Measurements from ENCODE around the gene ELFN2. TPM values are rescaled to one million over a fixed set of nuclear protein-coding genes. Genes with fewer than 3 reads are reported as not detected.
A peak's percentile ranks its signal among the peaks of the same experiment; 100 is the strongest.

Gene ELFN2
- total RNA-seq, 6 experiments from 2014 or later: 1.2 to 5.8 (median 1.4) TPM

GRCh38 chr22:37337204-37337943 is 89.9 kb downstream of the ELFN2 start:
- Mint-ChIP-seq H3K4me1 (ENCODE audit: low read depth) (peaks cover 38% of the 10 kb centered on the region), H3K4me3 (no peak overlapping the region), H3K9me3 (no peaks in the 10 kb centered on the region), H3K27me3 (ENCODE audit: insufficient read depth) (peaks cover 12% of the 10 kb centered on the region), H3K27ac (0 out of 2 replicates have a peak overlapping the region, but pooled peaks have one; percentile 15), H3K36me3 (ENCODE audit: low read depth) (no peaks in the 10 kb centered on the region)
- peak; percentile 34 for DNase-seq
- TF ChIP-seq CTCF (IDR thresholded peaks at IDR 0.05): no peak

- H3K4me1 Mint-ChIP-seq (ENCODE audit: low read depth): peaks cover 42% of the 10 kb centered on the region
- no peak for TF ChIP-seq CTCF (IDR thresholded peaks at IDR 0.05)
- H3K9me3 Mint-ChIP-seq: no peaks in the 10 kb centered on the region
- no peaks in the 10 kb centered on the region for H3K36me3 Mint-ChIP-seq (ENCODE audit: low read depth)
- peaks cover 12% of the 10 kb centered on the region for H3K27me3 Mint-ChIP-seq (ENCODE audit: insufficient read depth)
- no peak for DNase-seq
- H3K27ac Mint-ChIP-seq: no peak overlapping the region
- no peak overlapping the region for H3K4me3 Mint-ChIP-seq
Observed at GRCh38 chr22:37336579-37336978, 90.7 kb downstream of the ELFN2 start.

- Mint-ChIP-seq H3K27ac (no peak overlapping the region), H3K4me3 (no peak overlapping the region), H3K9me3 (no peaks in the 10 kb centered on the region), H3K4me1 (ENCODE audit: low read depth) (peaks cover 49% of the 10 kb centered on the region), H3K27me3 (ENCODE audit: insufficient read depth) (peaks cover 6% of the 10 kb centered on the region), H3K36me3 (ENCODE audit: low read depth) (no peaks in the 10 kb centered on the region)
- DNase-seq: no peak
- TF ChIP-seq CTCF (IDR thresholded peaks at IDR 0.05): no peak
Observed at GRCh38 chr22:37335806-37336199, 91.5 kb downstream of the ELFN2 start.

GRCh38 chr22:37334859-37335805 is 92.1 kb downstream of the ELFN2 start:
- peak; percentile 4; the same call in 1 of the 2 replicates for TF ChIP-seq CTCF (IDR thresholded peaks at IDR 0.05)
- no peak for DNase-seq
- Mint-ChIP-seq H3K27me3 (ENCODE audit: insufficient read depth) (peaks cover 6% of the 10 kb centered on the region), H3K36me3 (ENCODE audit: low read depth) (no peaks in the 10 kb centered on the region), H3K9me3 (no peaks in the 10 kb centered on the region), H3K4me3 (peak overlapping the region; percentile 52), H3K4me1 (ENCODE audit: low read depth) (peaks cover 56% of the 10 kb centered on the region), H3K27ac (no peak overlapping the region)

- no peak for TF ChIP-seq CTCF (IDR thresholded peaks at IDR 0.05)
- no peak overlapping the region for H3K27ac Mint-ChIP-seq
- no peaks in the 10 kb centered on the region for H3K9me3 Mint-ChIP-seq
- H3K36me3 Mint-ChIP-seq (ENCODE audit: low read depth): no peaks in the 10 kb centered on the region
- H3K4me1 Mint-ChIP-seq (ENCODE audit: low read depth): peaks cover 63% of the 10 kb centered on the region
- H3K4me3 Mint-ChIP-seq: no peak overlapping the region
- peaks cover 6% of the 10 kb centered on the region for H3K27me3 Mint-ChIP-seq (ENCODE audit: insufficient read depth)
- no peak for DNase-seq
Observed at GRCh38 chr22:37334461-37334858, 92.8 kb downstream of the ELFN2 start.
